ENCODE results near the gene SUN2.

SUN2 gene

DNA sequence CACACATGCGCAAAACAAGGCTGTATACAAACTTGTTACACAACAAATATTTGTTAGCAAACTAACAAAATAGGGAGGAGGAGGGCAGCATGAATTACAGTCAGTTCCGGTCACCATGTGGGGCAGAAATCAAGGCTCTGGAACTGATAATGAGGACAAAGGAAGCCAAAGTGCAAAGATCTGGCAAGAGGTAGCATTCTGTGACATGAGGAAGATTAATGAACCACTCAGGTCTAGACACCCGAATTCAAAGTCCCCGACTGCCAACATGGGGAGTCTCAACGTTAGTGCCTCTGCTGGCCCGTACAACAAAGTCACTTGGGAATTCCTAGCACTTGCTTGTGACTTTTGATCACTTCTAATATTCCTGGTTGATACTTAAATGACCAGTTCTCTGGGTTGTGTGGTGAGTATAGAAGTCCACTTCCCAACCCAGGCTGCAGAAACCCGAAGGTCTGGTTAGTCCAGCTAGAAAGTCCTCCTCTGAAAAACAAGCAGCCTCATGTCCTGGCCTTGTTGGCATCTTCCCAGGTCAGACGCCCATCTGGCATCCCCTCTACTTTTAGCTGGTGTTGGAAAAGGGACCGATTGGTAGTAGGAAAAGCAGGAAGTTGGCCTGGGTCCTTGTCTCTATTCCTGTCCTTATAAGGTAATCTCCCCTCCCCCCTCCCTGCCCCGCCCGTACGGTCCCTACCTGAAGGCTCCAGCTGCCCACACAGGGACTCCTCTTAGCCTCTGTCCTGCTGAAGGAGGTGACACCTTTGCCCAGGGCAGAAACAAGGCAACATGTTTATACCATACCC lies 1.6 kb downstream of the SUN2 start:
- DNase-seq (ENCODE audit: low read depth, low spot score): no peak

DNA sequence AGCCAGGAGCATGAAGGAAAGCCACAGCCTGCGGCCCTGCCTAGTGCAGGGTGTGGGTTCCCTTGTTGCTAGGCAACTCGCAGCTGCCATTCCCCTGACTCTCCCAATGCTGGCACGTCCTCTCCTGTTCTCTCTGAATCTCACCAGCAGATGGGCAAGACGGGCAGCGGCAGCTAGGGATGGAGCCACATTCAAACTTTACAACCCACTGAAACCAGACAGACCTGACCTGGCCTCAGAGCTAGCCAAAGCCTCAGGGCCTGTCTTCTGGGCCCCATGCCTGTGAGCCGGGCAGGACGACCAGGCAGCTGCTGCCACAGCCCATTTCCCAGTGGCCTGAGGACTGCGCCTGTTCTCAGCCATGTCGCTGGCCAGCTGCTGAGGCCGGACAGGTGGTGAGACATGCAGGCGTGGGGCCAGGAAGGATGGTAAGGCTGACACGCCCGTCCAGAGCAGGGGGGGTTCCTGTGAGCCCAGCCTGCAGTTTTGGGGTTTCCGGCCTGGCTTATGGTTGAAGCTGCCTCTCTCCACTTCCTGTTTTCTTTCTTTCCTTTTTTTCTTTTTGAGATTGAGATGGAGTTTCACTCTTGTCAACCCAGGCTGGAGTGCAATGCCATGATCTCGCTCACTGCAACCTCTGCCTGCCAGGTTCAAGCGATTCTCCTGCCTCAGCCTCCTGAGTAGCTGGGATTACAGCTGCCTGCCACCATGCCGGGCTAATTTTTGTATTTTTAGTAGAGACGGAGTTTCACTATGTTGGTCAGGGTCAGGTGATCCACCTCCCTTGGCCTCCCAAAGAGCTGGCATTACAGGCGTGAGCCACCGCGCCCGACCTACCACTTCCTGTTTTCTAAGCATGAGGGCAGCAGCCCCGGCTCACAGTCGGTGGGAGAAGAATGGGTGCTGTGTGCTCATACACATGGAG lies 4.1 kb downstream of the SUN2 start:
- no peak for DNase-seq (ENCODE audit: low read depth, low spot score)

DNA sequence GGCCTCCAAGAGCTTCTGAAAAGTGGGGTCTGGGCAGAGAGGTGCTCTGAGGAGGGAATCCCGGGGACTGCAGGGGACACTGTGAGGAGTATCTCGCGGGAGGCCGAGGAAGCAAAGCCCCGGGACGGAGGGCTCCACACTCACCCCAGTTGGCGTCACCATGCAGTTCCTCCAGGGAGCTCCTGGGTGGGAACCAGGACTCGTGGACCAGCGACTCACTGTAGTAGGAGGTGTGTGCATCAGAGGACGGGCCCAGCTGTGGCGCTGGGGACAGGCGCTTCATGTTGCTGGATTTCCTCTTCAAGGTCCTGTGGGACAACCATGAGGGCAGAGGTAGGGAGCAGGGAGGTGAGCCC lies 4.8 kb downstream of the SUN2 start:
- no peak for DNase-seq (ENCODE audit: low read depth, low spot score)

GRCh38 chr22:38750638-38751037 lies 5.2 kb downstream of the SUN2 start:
- DNase-seq (ENCODE audit: low read depth, low spot score): no peak

GRCh38 chr22:38750104-38750503 lies 5.7 kb downstream of the SUN2 start:
- DNase-seq (ENCODE audit: low read depth, low spot score): no peak

GRCh38 chr22:38748487-38749136 lies 7.2 kb downstream of the SUN2 start:
- DNase-seq (ENCODE audit: low read depth, low spot score): no peak

DNA sequence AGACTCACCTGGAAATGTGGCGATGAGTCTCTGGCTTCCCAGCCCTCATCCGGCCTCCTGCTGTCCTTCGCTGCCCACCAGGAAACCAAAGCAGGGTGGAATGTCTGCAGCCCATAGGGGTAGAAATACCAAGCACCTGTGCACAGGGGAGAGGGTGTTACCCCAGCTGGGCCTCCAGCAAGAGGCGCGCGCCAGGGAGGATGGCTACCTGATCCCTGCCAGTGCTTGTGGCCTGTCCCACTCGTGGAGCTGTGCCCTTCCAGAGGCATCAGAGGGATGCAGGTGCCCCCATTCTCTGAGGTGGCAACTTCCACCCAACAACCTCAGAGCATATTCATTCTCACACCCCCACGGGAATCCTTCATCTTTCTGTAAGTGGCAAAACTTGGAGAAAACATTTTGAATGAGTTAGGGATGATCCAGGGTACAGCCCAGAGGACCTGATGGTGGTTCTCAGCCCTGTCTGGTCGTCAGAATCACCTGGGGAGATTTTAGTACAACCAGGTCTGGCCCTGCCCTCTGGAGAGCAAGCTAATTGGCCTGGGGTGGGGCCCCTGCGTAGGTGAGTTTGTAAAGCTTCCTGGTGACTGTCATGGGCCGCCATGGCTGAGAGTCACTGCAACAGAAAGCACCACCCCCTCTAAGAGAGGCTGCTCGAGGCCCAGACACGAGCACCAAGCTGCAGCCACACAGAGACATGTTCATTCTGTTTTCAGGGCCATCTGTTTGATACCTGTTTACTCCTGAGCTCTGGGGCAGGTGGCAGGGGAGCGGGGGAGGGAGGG lies 9.9 kb downstream of the SUN2 start:
- no peak for DNase-seq (ENCODE audit: low read depth, low spot score)

GRCh38 chr22:38744981-38745380 lies 10.8 kb downstream of the SUN2 start:
- no peak for DNase-seq (ENCODE audit: low read depth, low spot score)

DNA sequence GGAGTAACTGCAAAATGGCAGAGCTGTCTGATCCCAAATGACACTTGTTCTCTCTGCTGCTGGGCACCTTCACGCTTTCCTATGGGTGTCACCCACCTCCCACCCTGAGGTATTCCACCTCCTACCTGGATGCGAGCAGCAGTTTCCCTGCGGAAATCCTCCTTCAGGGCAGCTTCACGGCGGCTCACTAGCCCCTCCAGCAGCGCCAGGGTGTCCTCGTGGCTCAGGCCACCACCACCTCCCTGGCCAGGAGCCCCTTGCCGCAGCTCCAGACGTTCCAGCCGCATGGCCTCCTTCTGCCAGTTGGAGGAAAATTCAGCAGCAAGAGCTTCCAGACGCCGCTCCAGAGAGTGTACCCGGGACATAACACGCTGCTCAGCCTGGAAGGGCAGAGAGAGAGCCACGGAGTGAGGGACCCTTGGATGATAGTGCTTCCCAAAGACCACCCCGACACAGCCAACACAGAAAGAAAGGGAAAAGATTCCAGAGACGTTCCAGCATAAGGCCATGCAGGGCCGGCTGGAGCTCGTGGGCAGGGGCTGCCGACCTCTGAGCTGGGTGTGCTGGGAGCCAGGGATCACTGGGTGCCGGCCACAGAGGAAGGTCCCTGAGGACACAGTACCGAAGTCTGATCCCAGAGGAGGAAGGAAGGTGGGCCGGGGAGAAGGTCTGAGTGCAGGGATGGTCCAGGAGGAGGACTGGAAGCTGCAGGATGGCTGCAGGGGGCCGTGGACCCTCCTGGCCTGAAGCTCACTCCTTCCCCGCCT lies 13.4 kb downstream of the SUN2 start:
- DNase-seq (ENCODE audit: low read depth, low spot score): no peak

DNA sequence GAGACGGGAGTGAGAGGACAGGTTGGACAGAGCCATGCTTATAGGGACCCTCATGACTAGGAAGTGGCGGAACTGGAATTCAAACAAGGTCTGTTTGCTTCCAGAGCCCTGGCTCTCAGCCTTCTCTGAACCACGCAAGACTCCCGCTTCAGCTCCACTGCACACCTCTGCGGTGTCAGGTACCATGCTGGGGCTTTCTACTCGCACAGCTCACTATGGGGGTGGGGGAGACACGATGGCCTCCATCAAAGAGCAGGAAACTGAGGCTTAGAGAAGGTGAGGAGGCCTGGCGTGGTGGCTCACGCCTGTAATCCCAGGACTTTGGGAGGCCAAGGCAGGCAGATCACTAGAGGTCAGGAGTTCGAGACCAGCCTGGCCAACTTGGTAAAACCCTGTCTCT lies 14.2 kb downstream of the SUN2 start:
- no peak for DNase-seq (ENCODE audit: low read depth, low spot score)

DNA sequence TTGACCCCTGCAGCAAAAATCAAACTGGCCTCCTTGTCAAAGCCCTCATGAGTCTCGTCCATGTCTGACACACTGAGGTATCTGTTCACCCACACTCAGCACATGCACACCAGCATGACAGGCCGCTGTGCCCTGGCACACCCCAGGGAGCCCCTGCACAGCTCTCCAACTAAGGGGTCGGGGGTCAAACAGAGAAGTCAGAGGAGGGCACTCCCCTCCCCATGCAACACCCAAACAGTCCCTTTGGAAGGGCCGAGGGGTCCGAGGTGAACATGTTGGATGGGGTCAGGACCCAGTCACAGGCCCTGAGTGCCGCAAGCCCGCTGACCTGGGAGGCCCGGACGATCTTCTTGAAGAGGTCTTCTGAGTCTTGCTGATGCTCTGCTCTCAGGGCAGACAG lies 14.6 kb downstream of the SUN2 start:
- no peak for DNase-seq (ENCODE audit: low read depth, low spot score)

DNA sequence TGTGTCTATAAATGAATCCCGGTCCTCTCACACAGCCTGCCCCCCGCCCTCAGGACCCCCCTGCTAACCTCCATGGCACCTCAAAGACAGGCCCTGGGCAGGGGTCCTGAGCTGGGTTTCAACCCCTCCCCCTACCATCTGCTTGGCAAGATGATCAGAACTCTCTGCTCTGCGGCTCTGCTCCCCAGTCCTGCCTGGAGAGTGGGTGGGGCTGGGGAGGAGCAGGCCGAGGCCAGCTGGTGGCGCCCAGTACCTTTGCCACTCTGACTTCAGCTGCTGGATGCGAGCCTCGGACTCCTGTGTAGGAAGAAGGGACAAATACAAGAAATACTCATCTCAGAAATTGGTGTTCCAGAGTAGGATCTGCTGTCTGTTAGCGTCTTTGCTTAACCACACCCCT lies 15.0 kb downstream of the SUN2 start:
- DNase-seq (ENCODE audit: low read depth, low spot score): no peak

DNA sequence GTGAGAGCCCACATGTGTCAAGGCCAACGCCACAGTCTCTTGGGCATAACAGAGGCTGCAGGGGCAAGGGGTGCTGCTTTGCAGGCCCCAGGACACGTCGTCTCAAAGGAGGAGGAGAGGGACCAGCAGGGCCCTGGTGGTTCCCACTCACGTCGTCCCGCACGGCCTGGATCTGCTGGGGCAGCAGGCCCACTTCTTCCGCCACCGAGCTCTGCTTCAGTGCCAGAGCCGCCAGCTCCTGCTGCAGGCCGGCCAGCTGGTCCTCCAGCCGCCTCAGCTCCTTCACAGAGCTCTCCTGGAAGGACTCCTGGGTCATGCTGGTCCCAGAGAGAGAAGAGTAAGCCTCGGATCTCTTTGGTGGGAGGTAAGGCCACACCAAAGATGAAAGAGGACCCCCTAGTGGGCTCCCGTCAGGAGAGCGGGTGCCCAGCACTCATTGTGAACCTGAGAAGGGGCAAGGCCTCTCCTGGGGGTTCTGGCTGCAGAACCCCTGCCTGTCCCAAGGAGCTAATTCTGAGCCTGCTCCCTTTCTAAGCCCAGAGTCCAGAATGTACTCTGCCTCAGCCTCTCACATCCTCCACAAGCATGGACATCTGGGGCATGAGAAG lies 15.6 kb downstream of the SUN2 start:
- no peak for DNase-seq (ENCODE audit: low read depth, low spot score)

- DNase-seq (ENCODE audit: low read depth, low spot score): no peak
Measured at GRCh38 chr22:38739300-38740055, 16.3 kb downstream of the SUN2 start.

DNA sequence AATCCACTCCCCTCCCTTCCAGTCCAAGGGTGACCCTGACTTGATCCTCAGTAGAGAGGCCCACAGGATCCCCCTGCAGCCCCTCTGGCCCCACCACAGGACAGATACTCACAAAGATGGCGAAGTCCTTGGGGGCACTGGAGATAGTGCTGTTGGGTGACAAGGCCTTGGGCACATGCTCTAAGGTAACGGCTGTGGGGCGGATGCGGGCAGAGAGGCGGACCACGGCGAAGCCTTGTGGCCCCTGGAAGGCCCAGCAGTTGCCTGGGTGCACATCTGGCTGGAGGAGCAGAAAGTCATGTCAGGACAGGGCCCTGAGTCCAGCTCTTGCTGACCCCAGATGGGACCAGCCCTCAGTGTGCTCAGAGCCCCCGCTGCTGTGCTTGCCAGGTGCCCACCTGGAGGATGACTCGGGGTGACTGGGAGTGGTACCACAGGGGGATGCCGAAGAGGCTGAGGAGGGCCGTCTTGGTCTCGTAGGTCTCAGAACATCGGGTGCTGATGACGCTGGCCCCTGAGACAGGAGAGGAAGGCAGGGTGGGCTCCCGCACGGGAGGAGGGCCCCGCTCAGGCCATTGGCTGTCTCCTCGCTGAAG lies 17.2 kb downstream of the SUN2 start:
- DNase-seq (ENCODE audit: low read depth, low spot score): no peak

GRCh38 chr22:38737302-38738060 lies 18.3 kb downstream of the SUN2 start:
- no peak for DNase-seq (ENCODE audit: low read depth, low spot score)

GRCh38 chr22:38736257-38736570 lies 19.6 kb downstream of the SUN2 start:
- no peak for DNase-seq (ENCODE audit: low read depth, low spot score)

DNA sequence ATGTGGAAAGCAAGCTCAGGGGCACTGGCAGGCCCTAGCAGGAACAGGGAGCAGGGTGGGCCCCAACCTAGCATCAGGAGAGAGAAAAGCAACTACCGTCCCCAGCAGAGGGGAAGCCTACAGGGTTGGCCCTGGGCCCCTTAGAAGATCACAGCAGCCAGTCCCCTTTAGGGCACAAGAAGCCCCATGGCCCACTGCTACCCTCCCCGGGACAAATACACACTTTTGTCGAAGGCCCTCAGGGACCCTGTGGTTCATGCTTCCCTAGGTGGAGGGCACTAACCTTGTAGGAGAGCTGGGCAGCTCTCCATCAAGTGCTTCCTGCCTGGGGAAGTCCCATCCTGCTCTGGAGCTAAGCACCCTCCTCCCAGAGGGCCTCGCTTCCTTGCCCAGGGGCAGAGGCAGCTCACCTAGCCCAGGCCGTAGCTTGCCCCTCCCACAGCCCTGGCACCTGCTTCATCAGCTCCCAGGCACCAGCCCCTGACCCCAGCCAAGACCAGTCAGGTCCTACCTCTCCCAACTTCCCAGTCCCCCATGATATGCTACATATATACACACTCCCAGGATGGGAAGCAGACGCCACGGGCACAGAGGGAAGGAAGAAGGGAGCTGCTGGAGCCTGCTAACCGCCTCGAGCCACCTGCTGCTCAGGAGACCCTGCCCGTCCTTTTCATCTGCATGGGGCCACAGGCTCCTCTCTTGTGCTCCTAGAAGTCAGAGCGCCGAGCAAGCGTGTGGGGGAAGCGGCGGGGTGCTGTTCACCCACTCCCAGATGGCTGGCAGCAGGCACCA lies 20.1 kb downstream of the SUN2 start:
- DNase-seq (ENCODE audit: low read depth, low spot score): no peak
